ENCODE data around the gene MSANTD1. TPM values are rescaled to one million over a fixed set of nuclear protein-coding genes. Genes with fewer than 3 reads are reported as not detected.

The MSANTD1 gene
- total and polyA plus RNA-seq, 3 experiments from 2014 or later: 0.38 to 0.46 TPM; not detected in 1

DNA sequence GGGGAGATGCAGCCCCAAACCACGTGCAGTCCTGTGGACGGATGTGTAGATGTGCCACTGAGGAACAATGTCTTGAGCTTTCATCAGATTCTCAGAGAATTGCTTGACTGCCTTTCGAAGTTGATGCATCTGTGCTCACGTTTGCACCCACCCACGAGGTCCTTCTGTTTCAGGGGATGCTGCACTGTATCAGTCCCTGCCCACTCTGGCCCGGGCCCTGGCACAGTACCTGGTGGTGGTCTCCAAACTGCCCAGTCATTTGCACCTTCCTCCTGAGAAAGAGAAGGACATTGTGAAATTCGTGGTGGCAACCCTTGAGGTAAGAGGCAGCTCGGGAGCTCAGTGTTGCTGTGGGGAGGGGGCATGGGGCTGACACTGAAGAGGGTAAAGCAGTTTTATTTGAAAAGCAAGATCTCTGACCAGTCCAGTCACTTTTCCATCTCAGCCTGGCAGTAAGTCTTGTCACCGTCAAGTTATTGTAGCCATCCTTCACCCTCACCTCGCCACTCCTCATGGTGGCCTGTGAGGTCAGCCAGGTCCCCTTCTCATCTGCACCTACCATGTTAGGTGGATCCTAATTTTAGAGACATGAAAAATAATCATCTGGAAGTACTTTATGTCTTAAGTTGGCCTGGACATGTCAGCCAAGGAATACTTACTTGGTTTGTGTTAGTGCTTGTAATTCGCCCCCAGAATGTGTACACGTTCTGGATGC, 36.4 kb upstream of the MSANTD1 start:
- Mint-ChIP-seq H3K4me3 (no peak overlapping the region), H3K9me3 (peaks cover 0 to 2% (median 0%) of the 10 kb centered on the region in 5 donors), H3K27me3 (peaks cover 0 to 4% of the 10 kb centered on the region in 2 donors), H3K4me1 (no peaks in the 10 kb centered on the region), H3K27ac (no peak overlapping the region), H3K36me3 (peaks cover 7 to 90% (median 24%) of the 10 kb centered on the region in 3 donors)
- CTCF ChIA-PET: interaction anchor here (1.0 kb wide), 1 partner anchor 12 kb away, joined by 3 read pairs; no protein-coding TSS in a partner anchor
- H3K9me3 ChIP-seq (ENCODE audit: low read length): no peaks in the 10 kb centered on the region
- no peak for DNase-seq
- H3K27me3 ChIP-seq (ENCODE audit: insufficient read depth, low read length, poor library complexity, severe bottlenecking): no peaks in the 10 kb centered on the region
- H3K4me3 ChIP-seq (ENCODE audit: low read length): no peak overlapping the region
- no peak overlapping the region for H3K27ac ChIP-seq (ENCODE audit: low read depth, low read length)
- POLR2A ChIA-PET: no interaction called here
- peaks cover 58% of the 10 kb centered on the region for H3K36me3 ChIP-seq (ENCODE audit: insufficient read depth, low read length)
- no peaks in the 10 kb centered on the region for H3K4me1 ChIP-seq (ENCODE audit: insufficient read depth, low read length)

DNA sequence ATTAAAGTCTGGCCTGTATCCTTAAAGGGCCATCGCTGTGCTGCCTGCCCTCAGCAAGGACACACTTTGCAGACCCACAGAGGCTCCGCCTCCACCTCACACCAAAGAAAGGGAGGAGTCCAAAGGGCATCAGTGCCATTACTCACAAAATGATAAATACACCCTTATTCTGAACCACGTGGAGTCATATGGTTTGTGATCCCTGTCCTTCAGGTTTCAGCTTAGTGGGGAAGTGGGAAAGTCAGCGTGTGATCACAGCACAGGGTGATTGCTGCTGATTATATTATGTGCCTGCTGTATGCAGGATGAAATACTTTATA, 35.9 kb upstream of the MSANTD1 start:
- Histone ChIP-seq H3K9me3 (ENCODE audit: low read length) (no peaks in the 10 kb centered on the region), H3K4me1 (ENCODE audit: insufficient read depth, low read length) (no peaks in the 10 kb centered on the region), H3K4me3 (ENCODE audit: low read length) (no peak overlapping the region), H3K27me3 (ENCODE audit: insufficient read depth, low read length, poor library complexity, severe bottlenecking) (no peaks in the 10 kb centered on the region), H3K27ac (ENCODE audit: low read depth, low read length) (no peak overlapping the region), H3K36me3 (ENCODE audit: insufficient read depth, low read length) (peaks cover 58% of the 10 kb centered on the region)
- POLR2A ChIA-PET: no interaction called here
- H3K27ac Mint-ChIP-seq: peak overlapping the region in 1 of 8 donors; percentile 38
- H3K27me3 Mint-ChIP-seq: peaks cover 0 to 4% of the 10 kb centered on the region in 2 donors
- no peaks in the 10 kb centered on the region for H3K4me1 Mint-ChIP-seq
- peaks cover 0 to 2% (median 0%) of the 10 kb centered on the region in 5 donors for H3K9me3 Mint-ChIP-seq
- no peak overlapping the region for H3K4me3 Mint-ChIP-seq
- CTCF ChIA-PET: no interaction called here
- no peak for DNase-seq
- peaks cover 5 to 90% (median 24%) of the 10 kb centered on the region in 3 donors for H3K36me3 Mint-ChIP-seq

DNA sequence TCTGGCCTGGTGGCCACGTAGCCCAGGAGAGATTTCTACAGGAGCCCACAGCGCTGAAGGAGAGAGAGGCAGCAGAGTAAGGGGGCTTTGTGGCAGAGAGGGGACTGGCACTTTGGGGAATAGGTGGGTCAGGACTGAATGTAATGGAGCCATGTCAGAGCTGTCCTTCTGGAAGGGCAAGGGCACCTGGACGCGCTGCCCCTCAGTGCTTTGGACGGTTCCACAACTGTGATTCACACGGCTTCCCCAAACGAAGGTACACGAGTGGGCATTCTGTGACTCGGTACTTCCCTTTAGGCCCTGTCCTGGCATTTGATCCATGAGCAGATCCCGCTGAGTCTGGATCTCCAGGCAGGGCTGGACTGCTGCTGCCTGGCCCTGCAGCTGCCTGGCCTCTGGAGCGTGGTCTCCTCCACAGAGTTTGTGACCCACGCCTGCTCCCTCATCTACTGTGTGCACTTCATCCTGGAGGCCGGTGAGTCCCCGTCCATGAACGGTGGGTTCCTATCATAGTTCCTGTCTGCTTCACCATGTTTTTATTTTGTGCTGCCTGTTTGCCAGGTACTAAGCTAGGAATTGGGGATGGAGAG, 35.2 kb upstream of the MSANTD1 start:
- H3K27ac ChIP-seq (ENCODE audit: low read depth, low read length): no peak overlapping the region
- Mint-ChIP-seq H3K36me3 (peaks cover 4 to 90% (median 28%) of the 10 kb centered on the region in 3 donors), H3K4me1 (peaks cover 0 to 2% (median 0%) of the 10 kb centered on the region in 3 donors), H3K27me3 (peaks cover 0 to 4% of the 10 kb centered on the region in 2 donors), H3K4me3 (no peak overlapping the region), H3K9me3 (peaks cover 0 to 1% (median 0%) of the 10 kb centered on the region in 5 donors), H3K27ac (peak overlapping the region in 2 of 8 donors; percentile 43 to 57)
- ChIA-PET POLR2A (no interaction called here), CTCF (interaction anchor here (1.1 kb wide), 1 partner anchor 12 kb away, joined by 3 read pairs; no protein-coding TSS in a partner anchor)
- no peak overlapping the region for H3K4me3 ChIP-seq (ENCODE audit: low read length)
- no peaks in the 10 kb centered on the region for H3K9me3 ChIP-seq (ENCODE audit: low read length)
- DNase-seq: peak in 1 of 5 donors; percentile 38
- H3K4me1 ChIP-seq (ENCODE audit: insufficient read depth, low read length): no peaks in the 10 kb centered on the region
- no peaks in the 10 kb centered on the region for H3K27me3 ChIP-seq (ENCODE audit: insufficient read depth, low read length, poor library complexity, severe bottlenecking)
- peaks cover 56% of the 10 kb centered on the region for H3K36me3 ChIP-seq (ENCODE audit: insufficient read depth, low read length)

DNA sequence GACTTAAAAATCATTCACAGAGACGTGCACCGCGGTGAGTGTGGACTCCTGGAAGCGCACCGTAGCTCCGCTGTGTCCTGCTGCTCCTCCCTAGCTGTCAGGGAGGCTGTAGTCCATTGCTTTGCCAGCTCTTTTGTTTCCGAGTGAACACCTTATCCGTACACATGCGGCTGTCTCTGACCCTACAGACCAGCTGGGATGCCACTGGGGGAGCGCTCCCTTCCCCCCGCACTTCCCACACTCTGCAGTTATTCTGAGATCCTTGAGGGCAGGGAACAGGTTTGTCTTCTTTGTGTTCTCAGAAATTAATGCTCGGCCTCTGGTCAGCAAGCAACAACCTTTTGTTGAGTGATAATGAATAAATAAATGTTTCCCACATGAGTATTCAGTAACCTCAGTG, 33.7 kb upstream of the MSANTD1 start:
- Histone ChIP-seq H3K9me3 (ENCODE audit: low read length) (no peaks in the 10 kb centered on the region), H3K4me1 (ENCODE audit: insufficient read depth, low read length) (no peaks in the 10 kb centered on the region), H3K27ac (ENCODE audit: low read depth, low read length) (no peak overlapping the region), H3K36me3 (ENCODE audit: insufficient read depth, low read length) (peaks cover 56% of the 10 kb centered on the region), H3K4me3 (ENCODE audit: low read length) (no peak overlapping the region), H3K27me3 (ENCODE audit: insufficient read depth, low read length, poor library complexity, severe bottlenecking) (no peaks in the 10 kb centered on the region)
- Mint-ChIP-seq H3K27me3 (peaks cover 0 to 4% of the 10 kb centered on the region in 2 donors), H3K36me3 (peaks cover 5 to 91% (median 21%) of the 10 kb centered on the region in 3 donors), H3K9me3 (no peaks in the 10 kb centered on the region), H3K27ac (no peak overlapping the region), H3K4me1 (peaks cover 0 to 8% (median 6%) of the 10 kb centered on the region in 3 donors), H3K4me3 (no peak overlapping the region)
- POLR2A ChIA-PET: no interaction called here
- CTCF ChIA-PET: no interaction called here
- DNase-seq: peak in 1 of 5 donors; percentile 14

DNA sequence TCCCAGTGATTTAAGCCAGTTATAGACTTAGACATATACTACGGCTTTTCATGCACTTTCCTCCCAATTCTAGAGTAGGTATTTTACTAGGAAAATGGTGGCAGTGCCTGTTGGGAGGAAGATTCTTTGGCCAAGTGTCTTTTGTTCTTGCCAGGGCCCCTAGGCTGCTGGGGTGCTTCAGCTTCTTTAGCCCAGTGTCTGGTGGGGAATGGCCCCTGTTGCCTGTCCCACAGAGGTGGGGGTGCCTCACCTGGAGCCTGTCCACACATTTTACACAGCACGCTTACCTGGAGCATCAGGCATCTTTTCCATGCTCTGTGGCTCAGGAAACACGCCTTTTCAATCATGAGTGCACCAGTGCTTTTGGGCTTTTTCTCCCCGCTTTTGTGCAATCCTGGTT, 33.2 kb upstream of the MSANTD1 start:
- Mint-ChIP-seq H3K4me1 (peaks cover under 1 to 8% (median 6%) of the 10 kb centered on the region in 3 donors), H3K9me3 (no peaks in the 10 kb centered on the region), H3K36me3 (peaks cover 5 to 91% (median 21%) of the 10 kb centered on the region in 3 donors), H3K27ac (no peak overlapping the region), H3K4me3 (no peak overlapping the region), H3K27me3 (peaks cover 0 to 4% of the 10 kb centered on the region in 2 donors)
- peaks cover 58% of the 10 kb centered on the region for H3K36me3 ChIP-seq (ENCODE audit: insufficient read depth, low read length)
- CTCF ChIA-PET: no interaction called here
- H3K27ac ChIP-seq (ENCODE audit: low read depth, low read length): no peak overlapping the region
- no peaks in the 10 kb centered on the region for H3K4me1 ChIP-seq (ENCODE audit: insufficient read depth, low read length)
- peak in 1 of 5 donors; percentile 15 for DNase-seq
- H3K9me3 ChIP-seq (ENCODE audit: low read length): no peaks in the 10 kb centered on the region
- no peaks in the 10 kb centered on the region for H3K27me3 ChIP-seq (ENCODE audit: insufficient read depth, low read length, poor library complexity, severe bottlenecking)
- POLR2A ChIA-PET: no interaction called here
- H3K4me3 ChIP-seq (ENCODE audit: low read length): no peak overlapping the region

DNA sequence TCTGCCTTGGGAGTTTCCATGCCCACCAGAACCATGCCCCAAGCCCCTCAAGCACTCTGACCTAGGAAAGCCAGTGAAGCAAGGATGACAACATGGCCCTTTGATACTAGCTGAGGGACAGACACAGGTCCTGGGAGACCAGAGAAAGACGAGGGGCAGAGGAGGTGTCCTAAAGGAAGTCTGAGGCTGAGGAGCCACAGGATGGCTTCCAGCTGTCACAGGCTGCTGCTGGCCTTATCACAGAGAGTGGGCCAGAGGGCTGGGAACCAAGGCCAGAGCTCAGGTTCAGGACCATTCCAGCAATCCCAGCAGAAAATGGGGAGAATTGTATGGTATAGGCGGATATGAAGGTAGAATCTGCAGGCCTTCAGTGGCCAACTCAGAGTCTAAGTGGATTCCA, 31.7 kb upstream of the MSANTD1 start:
- Histone ChIP-seq H3K27me3 (ENCODE audit: insufficient read depth, low read length, poor library complexity, severe bottlenecking) (no peaks in the 10 kb centered on the region), H3K9me3 (ENCODE audit: low read length) (no peaks in the 10 kb centered on the region), H3K4me1 (ENCODE audit: insufficient read depth, low read length) (no peaks in the 10 kb centered on the region), H3K36me3 (ENCODE audit: insufficient read depth, low read length) (peaks cover 67% of the 10 kb centered on the region), H3K4me3 (ENCODE audit: low read length) (no peak overlapping the region), H3K27ac (ENCODE audit: low read depth, low read length) (no peak overlapping the region)
- POLR2A ChIA-PET: no interaction called here
- H3K36me3 Mint-ChIP-seq: peaks cover 5 to 95% (median 30%) of the 10 kb centered on the region in 3 donors
- peak overlapping the region in 1 of 7 donors; percentile 26 for H3K4me3 Mint-ChIP-seq
- H3K4me1 Mint-ChIP-seq: peaks cover 9 to 14% (median 9%) of the 10 kb centered on the region in 3 donors
- CTCF ChIA-PET: no interaction called here
- no peak for DNase-seq
- H3K27ac Mint-ChIP-seq: no peak overlapping the region
- peaks cover 0 to 4% of the 10 kb centered on the region in 2 donors for H3K27me3 Mint-ChIP-seq
- H3K9me3 Mint-ChIP-seq: no peaks in the 10 kb centered on the region

DNA sequence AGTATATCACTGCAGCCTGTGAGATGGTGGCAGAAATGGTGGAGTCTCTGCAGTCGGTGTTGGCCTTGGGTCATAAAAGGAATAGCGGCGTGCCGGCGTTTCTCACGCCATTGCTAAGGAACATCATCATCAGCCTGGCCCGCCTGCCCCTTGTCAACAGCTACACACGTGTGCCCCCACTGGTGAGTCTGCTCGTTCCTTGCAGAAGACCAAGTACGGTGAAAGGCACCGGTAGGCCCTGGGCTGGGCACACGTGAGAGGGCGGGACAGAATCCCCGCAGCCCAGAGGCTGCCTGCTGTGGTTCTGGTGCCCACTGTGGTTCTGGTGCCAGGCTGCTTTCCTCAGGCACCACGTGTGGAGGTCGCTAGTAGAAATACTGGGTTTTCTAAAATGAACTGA, 31.2 kb upstream of the MSANTD1 start:
- POLR2A ChIA-PET: no interaction called here
- H3K27ac ChIP-seq (ENCODE audit: low read depth, low read length): no peak overlapping the region

More for the DNA sequence above, 31.2 kb upstream of the MSANTD1 start:
- Mint-ChIP-seq H3K4me3 (no peak overlapping the region), H3K27me3 (peaks cover 0 to 4% of the 10 kb centered on the region in 2 donors), H3K27ac (no peak overlapping the region), H3K36me3 (peaks cover 5 to 95% (median 32%) of the 10 kb centered on the region in 3 donors), H3K9me3 (no peaks in the 10 kb centered on the region), H3K4me1 (peaks cover 9 to 14% (median 9%) of the 10 kb centered on the region in 3 donors)
- CTCF ChIA-PET: no interaction called here
- Histone ChIP-seq H3K36me3 (ENCODE audit: insufficient read depth, low read length) (peaks cover 62% of the 10 kb centered on the region), H3K4me3 (ENCODE audit: low read length) (no peak overlapping the region), H3K4me1 (ENCODE audit: insufficient read depth, low read length) (no peaks in the 10 kb centered on the region), H3K9me3 (ENCODE audit: low read length) (no peaks in the 10 kb centered on the region), H3K27me3 (ENCODE audit: insufficient read depth, low read length, poor library complexity, severe bottlenecking) (no peaks in the 10 kb centered on the region)
- DNase-seq: peak in 1 of 5 donors; percentile 22

All from CD8-positive, alpha-beta memory T cell (primary cell).